Measurements from ENCODE around the gene HS3ST6. TPM values are rescaled to one million over a fixed set of nuclear protein-coding genes. Genes with fewer than 3 reads are reported as not detected.

HS3ST6 gene
- total RNA-seq, 1 donor = not detected

DNA sequence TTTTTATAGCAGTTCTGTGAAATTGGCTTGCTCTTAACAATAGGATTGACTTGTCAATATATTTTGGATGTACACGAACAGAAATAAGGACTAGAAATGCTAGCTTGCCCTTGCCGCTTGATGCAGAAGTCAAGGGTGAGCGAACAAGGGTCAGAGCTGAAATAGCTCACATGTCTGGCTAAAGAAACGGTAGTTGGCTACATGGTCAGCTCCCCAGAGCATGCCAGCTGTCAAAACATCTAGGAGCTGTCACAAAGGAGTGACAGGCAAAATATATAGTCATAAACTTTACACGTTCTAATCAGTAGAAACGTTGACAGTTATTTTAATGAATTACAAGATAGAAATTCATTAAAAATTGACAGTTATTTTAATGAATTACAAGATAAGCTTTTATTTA, 43.4 kb downstream of the HS3ST6 start:
- no peak overlapping the region for H3K4me3 ChIP-seq (ENCODE audit: low read depth, low read length)
- TF ChIP-seq, protein P1, sequence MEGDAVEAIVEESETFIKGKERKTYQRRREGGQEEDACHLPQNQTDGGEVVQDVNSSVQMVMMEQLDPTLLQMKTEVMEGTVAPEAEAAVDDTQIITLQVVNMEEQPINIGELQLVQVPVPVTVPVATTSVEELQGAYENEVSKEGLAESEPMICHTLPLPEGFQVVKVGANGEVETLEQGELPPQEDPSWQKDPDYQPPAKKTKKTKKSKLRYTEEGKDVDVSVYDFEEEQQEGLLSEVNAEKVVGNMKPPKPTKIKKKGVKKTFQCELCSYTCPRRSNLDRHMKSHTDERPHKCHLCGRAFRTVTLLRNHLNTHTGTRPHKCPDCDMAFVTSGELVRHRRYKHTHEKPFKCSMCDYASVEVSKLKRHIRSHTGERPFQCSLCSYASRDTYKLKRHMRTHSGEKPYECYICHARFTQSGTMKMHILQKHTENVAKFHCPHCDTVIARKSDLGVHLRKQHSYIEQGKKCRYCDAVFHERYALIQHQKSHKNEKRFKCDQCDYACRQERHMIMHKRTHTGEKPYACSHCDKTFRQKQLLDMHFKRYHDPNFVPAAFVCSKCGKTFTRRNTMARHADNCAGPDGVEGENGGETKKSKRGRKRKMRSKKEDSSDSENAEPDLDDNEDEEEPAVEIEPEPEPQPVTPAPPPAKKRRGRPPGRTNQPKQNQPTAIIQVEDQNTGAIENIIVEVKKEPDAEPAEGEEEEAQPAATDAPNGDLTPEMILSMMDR (IDR thresholded peaks at IDR 0.05; ENCODE audit: insufficient read depth, low read depth, low read length) = no peak

DNA sequence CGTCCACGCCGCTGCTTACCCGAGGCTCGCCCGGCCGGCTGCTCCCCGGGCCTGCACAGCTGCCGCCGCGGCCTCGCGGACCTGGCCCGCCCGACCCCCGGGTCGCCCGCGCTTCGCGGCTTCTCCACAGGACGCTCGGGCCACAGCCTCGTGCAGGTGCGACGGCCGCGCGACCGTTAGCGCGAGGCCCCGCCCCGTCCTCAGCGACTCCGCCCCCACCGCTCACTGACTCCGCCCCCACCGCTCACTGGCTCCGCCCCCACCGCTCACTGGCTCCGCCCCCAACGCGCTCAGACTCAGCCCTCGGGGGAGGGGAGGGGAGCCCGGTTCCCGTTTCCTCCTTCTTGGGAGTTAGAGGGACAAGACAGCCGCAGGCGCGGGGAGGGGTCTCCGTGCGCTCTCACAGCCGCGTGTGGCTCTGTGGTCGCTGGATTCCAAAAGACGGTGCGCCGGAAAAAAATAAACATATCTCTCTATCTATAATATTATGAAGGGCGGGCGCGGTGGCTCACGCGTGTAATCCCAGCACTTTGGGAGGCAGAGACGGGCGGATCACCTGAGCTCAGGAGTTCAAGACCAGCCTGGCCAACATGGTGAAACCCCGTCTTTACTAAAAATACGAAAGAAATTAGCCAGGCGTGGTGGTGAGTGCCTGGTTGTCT, 46.1 kb downstream of the HS3ST6 start, which contains the start of gene MEIOB:
Gene MEIOB (minus strand): TSS at position 191 of the 662 bp plus-strand sequence. CDS start 3,989 bp downstream, outside the sequence.
- peak within 1 kb of the TSS; percentile 47 for H3K4me3 ChIP-seq (ENCODE audit: low read depth, low read length)
- TF ChIP-seq, protein P1 (IDR thresholded peaks at IDR 0.05; ENCODE audit: insufficient read depth, low read depth, low read length) = no peak
- peak; percentile 38 for DNase-seq (ENCODE audit: low read depth)

More for the DNA sequence above, 43.4 kb downstream of the HS3ST6 start:
- no peak for DNase-seq (ENCODE audit: low read depth)

DNA sequence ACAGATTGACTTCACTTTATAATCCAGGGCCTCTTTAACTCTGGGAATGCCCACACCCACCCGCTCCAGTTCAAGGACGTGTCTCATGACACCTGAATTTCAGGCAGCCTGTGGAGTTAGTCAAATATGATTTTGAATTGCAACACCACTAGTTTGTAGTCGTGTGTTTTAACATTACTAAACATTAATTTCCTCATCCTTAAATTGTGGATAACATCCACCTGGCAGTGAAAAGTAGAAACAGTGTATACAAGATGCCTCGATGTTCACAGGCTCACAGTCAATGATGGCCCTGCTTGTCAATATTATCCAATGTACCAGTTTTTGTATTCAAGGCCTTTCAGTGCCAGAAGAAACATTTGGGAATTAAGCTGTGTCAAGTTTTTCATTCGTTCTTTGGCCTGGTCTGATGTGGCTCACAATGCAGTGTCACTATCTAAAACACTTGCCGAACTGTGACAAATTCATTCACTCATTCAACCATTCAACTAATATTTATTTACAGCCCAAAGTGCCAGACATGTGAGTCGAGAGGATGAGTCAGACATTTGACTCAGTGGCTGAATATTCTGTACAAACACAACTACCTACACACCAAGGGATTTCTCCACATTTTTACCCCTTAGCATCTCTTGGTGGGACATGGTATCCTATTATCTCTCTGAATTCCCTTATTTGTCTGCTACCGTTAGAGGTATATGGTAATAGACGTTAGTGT, 47.7 kb downstream of the HS3ST6 start:
- DNase-seq (ENCODE audit: low read depth) = peak; percentile 44
- TF ChIP-seq, protein P1 (IDR thresholded peaks at IDR 0.05; ENCODE audit: insufficient read depth, low read depth, low read length) = no peak
- H3K4me3 ChIP-seq (ENCODE audit: low read depth, low read length) = no peak overlapping the region

DNA sequence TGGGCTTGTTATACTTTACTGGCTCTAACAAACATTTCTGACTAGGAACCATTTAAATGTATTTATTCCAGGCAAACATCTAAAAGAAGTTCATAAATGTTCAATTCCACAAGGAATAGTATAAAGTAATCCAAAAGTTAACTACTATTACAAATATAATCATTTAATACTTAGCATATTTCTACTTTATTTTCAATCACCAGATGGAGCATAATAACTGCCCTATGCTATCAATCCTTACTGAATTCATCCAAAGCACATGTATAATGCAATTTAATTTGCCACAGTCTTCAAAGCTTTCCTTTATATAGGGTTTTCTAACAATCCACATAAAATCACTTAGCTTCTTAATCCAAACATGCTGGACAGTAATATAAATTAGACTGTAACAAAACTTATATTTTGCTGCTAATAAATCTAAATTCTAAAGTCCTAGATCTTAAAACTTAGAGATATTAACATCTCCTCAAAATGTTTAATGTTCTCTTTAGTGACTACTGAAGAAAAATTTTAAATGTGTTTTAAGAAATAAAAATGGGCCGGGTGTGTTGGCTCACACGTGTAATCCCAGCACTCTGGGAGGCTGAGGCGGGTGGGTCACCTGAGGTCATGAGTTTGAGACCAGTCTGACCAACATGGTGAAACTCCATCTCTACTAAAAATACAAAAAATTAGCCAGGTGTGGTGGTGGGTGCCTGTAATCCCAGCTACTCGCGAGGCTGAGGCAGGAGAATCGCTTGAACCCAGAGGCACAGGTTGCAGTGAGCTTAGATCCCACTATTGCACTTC, 52.1 kb downstream of the HS3ST6 start:
- DNase-seq (ENCODE audit: low read depth) = no peak
- H3K4me3 ChIP-seq (ENCODE audit: low read depth, low read length) = no peak overlapping the region
- TF ChIP-seq, protein P1 (IDR thresholded peaks at IDR 0.05; ENCODE audit: insufficient read depth, low read depth, low read length) = no peak

DNA sequence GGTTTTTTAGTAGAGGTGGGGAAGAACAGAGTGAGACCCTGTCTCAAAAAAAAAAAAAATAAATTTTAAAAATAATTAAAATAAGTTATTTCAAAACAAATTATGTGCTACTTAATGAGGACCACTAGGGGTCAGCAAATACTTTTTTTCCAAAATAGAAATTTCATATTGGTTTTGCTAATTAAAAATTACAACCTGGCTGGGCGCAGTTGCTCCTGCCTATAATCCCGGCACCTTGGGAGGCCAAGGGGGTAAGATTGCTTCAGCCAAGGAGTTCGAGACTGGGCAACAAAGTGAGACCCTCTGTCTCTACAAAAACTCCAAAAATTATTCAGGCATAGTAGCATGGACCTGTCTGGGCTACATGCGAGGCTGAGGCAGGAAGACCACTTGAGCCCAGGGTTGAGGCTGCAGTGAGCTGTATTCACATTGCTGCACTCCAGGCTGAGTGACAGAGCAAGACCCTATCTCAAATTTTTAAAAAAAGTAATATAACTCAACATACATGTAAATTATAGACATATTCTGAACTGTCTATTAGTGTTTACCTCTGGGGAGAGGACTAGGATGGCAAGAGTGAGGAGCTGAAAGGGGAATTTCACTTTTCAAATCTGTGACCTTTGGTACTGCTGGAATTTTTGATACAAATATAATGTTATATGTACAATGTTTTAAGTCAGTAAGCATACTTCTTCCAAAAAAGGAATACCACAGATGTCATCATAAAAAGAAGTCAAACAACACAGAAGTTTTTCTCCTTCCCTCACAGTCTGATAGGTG, 54.3 kb downstream of the HS3ST6 start:
- peak; percentile 66 for DNase-seq (ENCODE audit: low read depth)
- TF ChIP-seq, protein P1 (IDR thresholded peaks at IDR 0.05; ENCODE audit: insufficient read depth, low read depth, low read length) = peak; percentile 50
- no peak overlapping the region for H3K4me3 ChIP-seq (ENCODE audit: low read depth, low read length)

DNA sequence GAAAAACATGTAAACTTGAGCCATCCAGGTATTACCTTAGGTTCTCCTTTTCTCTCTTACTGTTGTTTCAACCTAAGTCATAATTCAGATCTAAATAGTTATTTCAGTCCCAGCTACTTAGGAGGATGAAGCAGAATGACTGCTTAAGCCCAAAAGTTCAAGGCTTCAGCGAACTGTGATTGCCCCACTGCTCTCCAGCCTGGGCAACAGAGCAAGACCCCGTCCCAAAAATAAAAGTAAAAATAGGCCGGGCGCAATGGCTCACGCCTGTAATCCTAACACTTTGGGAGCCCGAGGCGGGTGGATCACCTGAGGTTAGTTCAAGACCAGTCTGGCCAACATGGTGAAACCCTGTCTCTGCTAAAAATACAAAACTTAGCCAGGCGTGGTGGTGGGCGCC, 55.8 kb downstream of the HS3ST6 start:
- TF ChIP-seq, protein P1 (IDR thresholded peaks at IDR 0.05; ENCODE audit: insufficient read depth, low read depth, low read length) = no peak
- H3K4me3 ChIP-seq (ENCODE audit: low read depth, low read length) = no peak overlapping the region
- no peak for DNase-seq (ENCODE audit: low read depth)

All from fibroblast of villous mesenchyme (primary cell).